ENCODE measurements around the gene CAMK2A. TPM values are rescaled to one million over a fixed set of nuclear protein-coding genes. Genes with fewer than 3 reads are reported as not detected.
"Not testable (repeated sequence)": the region's sequence is repeated elsewhere in the genome, so short reads cannot be mapped to it uniquely, and the experiment has no call there.

CAMK2A gene
- total RNA-seq, 1 experiment from 2014 or later = 0.13 TPM

GRCh38 chr5:150251504-150251903 lies 38.1 kb downstream of the CAMK2A start:
- TF ChIP-seq CTCF (conservative IDR thresholded peaks at IDR 0.05) = no peak
- TF ChIP-seq EZH2 (IDR thresholded peaks at IDR 0.05; ENCODE audit: low read depth) = no peak
- intact Hi-C loops (cut with micrococcal nuclease; ENCODE audit: unreplicated experiment) = no loop called here
- ChIA-PET CTCF (no interaction called here), POLR2A (ENCODE audit: unreplicated experiment) (no interaction called here)
- Histone ChIP-seq H3F3A (ENCODE audit: insufficient read depth, low read depth) (no peaks in the 10 kb centered on the region), H3K4me1 (replicated peaks; ENCODE audit: insufficient read depth) (no peaks in the 10 kb centered on the region), H3K27ac (no peak overlapping the region), H3K36me3 (ENCODE audit: low read depth) (no peaks in the 10 kb centered on the region), H3K4me2 (no peak overlapping the region), H3K27me3 (ENCODE audit: insufficient read depth, low read depth) (no peaks in the 10 kb centered on the region; the same call in 1 of the 2 replicates), H3K9me3 (ENCODE audit: insufficient read depth, low read depth) (no peaks in the 10 kb centered on the region), H3K9me2 (ENCODE audit: insufficient read depth) (no peaks in the 10 kb centered on the region), H3K79me2 (ENCODE audit: low read depth) (no peaks in the 10 kb centered on the region), H4K20me1 (ENCODE audit: insufficient read depth) (no peaks in the 10 kb centered on the region), H2AFZ (no peak overlapping the region), H3K4me3 (no peak overlapping the region)
- BruUV-seq (replicated peaks) = no TSS peak
- DNase-seq = no peak

- POLR2A ChIA-PET (ENCODE audit: unreplicated experiment) = no interaction called here
Observed at GRCh38 chr5:150249744-150250143, 39.8 kb downstream of the CAMK2A start.

GRCh38 chr5:150248946-150249345 lies 40.6 kb downstream of the CAMK2A start:
- ChIA-PET CTCF (no interaction called here), POLR2A (ENCODE audit: unreplicated experiment) (no interaction called here)
- no peak for DNase-seq
- H3F3A ChIP-seq (ENCODE audit: insufficient read depth, low read depth) = no peaks in the 10 kb centered on the region
- H3K4me1 ChIP-seq (replicated peaks; ENCODE audit: insufficient read depth) = no peaks in the 10 kb centered on the region
- no TSS peak for BruUV-seq (replicated peaks)
- H4K20me1 ChIP-seq (ENCODE audit: insufficient read depth) = no peaks in the 10 kb centered on the region
- H2AFZ ChIP-seq = no peak overlapping the region
- no peaks in the 10 kb centered on the region for H3K9me2 ChIP-seq (ENCODE audit: insufficient read depth)
- H3K79me2 ChIP-seq (ENCODE audit: low read depth) = no peaks in the 10 kb centered on the region
- H3K27me3 ChIP-seq (ENCODE audit: insufficient read depth, low read depth) = no peaks in the 10 kb centered on the region; the same call in 1 of the 2 replicates
- H3K27ac ChIP-seq = no peak overlapping the region
- H3K9me3 ChIP-seq (ENCODE audit: insufficient read depth, low read depth) = no peaks in the 10 kb centered on the region
- no peaks in the 10 kb centered on the region for H3K36me3 ChIP-seq (ENCODE audit: low read depth)
- H3K4me2 ChIP-seq = no peak overlapping the region
- intact Hi-C loops (cut with micrococcal nuclease; ENCODE audit: unreplicated experiment) = no loop called here
- no peak overlapping the region for H3K4me3 ChIP-seq
- TF ChIP-seq EZH2 (IDR thresholded peaks at IDR 0.05; ENCODE audit: low read depth) (no peak), CTCF (conservative IDR thresholded peaks at IDR 0.05) (no peak)

More at GRCh38 chr5:150249744-150250143, 39.8 kb downstream of the CAMK2A start:
- TF ChIP-seq CTCF (conservative IDR thresholded peaks at IDR 0.05) (no peak), EZH2 (IDR thresholded peaks at IDR 0.05; ENCODE audit: low read depth) (no peak)
- BruUV-seq (replicated peaks) = no TSS peak
- H3K4me3 ChIP-seq = no peak overlapping the region
- no peaks in the 10 kb centered on the region for H4K20me1 ChIP-seq (ENCODE audit: insufficient read depth)
- H3K36me3 ChIP-seq (ENCODE audit: low read depth) = no peaks in the 10 kb centered on the region
- H3K9me3 ChIP-seq (ENCODE audit: insufficient read depth, low read depth) = no peaks in the 10 kb centered on the region
- no peak overlapping the region for H3K4me2 ChIP-seq
- no peak for DNase-seq
- H3F3A ChIP-seq (ENCODE audit: insufficient read depth, low read depth) = no peaks in the 10 kb centered on the region
- H3K27ac ChIP-seq = no peak overlapping the region
- H3K4me1 ChIP-seq (replicated peaks; ENCODE audit: insufficient read depth) = no peaks in the 10 kb centered on the region
- no peaks in the 10 kb centered on the region; the same call in 1 of the 2 replicates for H3K27me3 ChIP-seq (ENCODE audit: insufficient read depth, low read depth)
- H3K79me2 ChIP-seq (ENCODE audit: low read depth) = no peaks in the 10 kb centered on the region
- CTCF ChIA-PET = interaction anchor here (0.6 kb wide), 1 partner anchor 287 kb away, joined by 3 read pairs; no protein-coding TSS in a partner anchor
- no peak overlapping the region for H2AFZ ChIP-seq
- intact Hi-C loops (cut with micrococcal nuclease; ENCODE audit: unreplicated experiment) = no loop called here
- no peaks in the 10 kb centered on the region for H3K9me2 ChIP-seq (ENCODE audit: insufficient read depth)

- H3K4me3 ChIP-seq; H3K9me3 ChIP-seq (ENCODE audit: insufficient read depth, low read depth); CTCF ChIA-PET; H3K4me2 ChIP-seq; H3K36me3 ChIP-seq (ENCODE audit: low read depth); DNase-seq; H2AFZ ChIP-seq; intact Hi-C loops (cut with micrococcal nuclease; ENCODE audit: unreplicated experiment); BruUV-seq (replicated peaks); H3K9me2 ChIP-seq (ENCODE audit: insufficient read depth); H3K4me1 ChIP-seq (replicated peaks; ENCODE audit: insufficient read depth); H3F3A ChIP-seq (ENCODE audit: insufficient read depth, low read depth); H3K27me3 ChIP-seq (ENCODE audit: insufficient read depth, low read depth); H3K79me2 ChIP-seq (ENCODE audit: low read depth); POLR2A ChIA-PET (ENCODE audit: unreplicated experiment); H3K27ac ChIP-seq; H4K20me1 ChIP-seq (ENCODE audit: insufficient read depth): not testable (repeated sequence)
Observed at GRCh38 chr5:150248493-150248892, 41.1 kb downstream of the CAMK2A start.
